ENCODE results near the gene SUPT4H1.

The SUPT4H1 gene

GRCh38 chr17:58385359-58385899 lies 33.4 kb upstream of the SUPT4H1 start:
- TF ChIP-seq YY1 (IDR thresholded peaks at IDR 0.05; ENCODE audit: insufficient read depth, insufficient read length) (no peak), ZNF274 (IDR thresholded peaks at IDR 0.05; ENCODE audit: low read depth, low read length) (no peak), SUZ12 (IDR thresholded peaks at IDR 0.05; ENCODE audit: extremely low read depth, insufficient read depth, insufficient read length) (no peak)
- H3K9me3 ChIP-seq (ENCODE audit: insufficient read depth, low read length) = no peaks in the 10 kb centered on the region
- H3K9ac ChIP-seq (ENCODE audit: insufficient read length, low read depth) = no peak overlapping the region
- DNase-seq (ENCODE audit: low read depth, low spot score) = no peak
- H3K36me3 ChIP-seq (ENCODE audit: insufficient read depth, insufficient read length, low read length) = peaks cover 6% of the 10 kb centered on the region
- no peaks in the 10 kb centered on the region for H3K4me1 ChIP-seq (ENCODE audit: insufficient read depth, insufficient read length)
- no peaks in the 10 kb centered on the region for H3K27me3 ChIP-seq (ENCODE audit: insufficient read depth, insufficient read length)
- H3K4me3 ChIP-seq (ENCODE audit: insufficient read length, low read depth) = no peak overlapping the region

DNA sequence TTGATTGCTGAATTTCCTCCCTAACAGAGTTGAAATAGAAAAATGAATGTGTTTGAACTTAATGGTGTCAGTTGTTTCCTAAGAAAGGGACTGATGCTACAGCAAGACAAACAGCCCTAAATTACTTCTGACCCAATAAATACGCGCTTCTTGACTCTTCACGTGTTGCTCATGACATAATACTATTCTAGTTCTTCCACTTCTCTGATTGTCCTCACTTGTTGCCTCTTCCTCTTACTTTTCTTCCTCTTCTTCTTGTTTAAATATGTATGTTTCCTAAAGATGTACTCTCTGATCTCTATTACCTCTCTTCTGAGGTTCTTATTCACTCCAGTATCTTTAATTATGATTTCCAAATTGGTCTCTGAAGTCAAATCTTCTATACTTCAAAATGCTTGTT lies 32.9 kb upstream of the SUPT4H1 start:
- Histone ChIP-seq H3K9me3 (ENCODE audit: insufficient read depth, low read length) (no peaks in the 10 kb centered on the region), H3K9ac (ENCODE audit: insufficient read length, low read depth) (no peak overlapping the region), H3K4me3 (ENCODE audit: insufficient read length, low read depth) (no peak overlapping the region), H3K36me3 (ENCODE audit: insufficient read depth, insufficient read length, low read length) (peaks cover 6% of the 10 kb centered on the region), H3K27me3 (ENCODE audit: insufficient read depth, insufficient read length) (no peaks in the 10 kb centered on the region), H3K4me1 (ENCODE audit: insufficient read depth, insufficient read length) (no peaks in the 10 kb centered on the region)
- TF ChIP-seq YY1 (IDR thresholded peaks at IDR 0.05; ENCODE audit: insufficient read depth, insufficient read length) (no peak), SUZ12 (IDR thresholded peaks at IDR 0.05; ENCODE audit: extremely low read depth, insufficient read depth, insufficient read length) (no peak), ZNF274 (IDR thresholded peaks at IDR 0.05; ENCODE audit: low read depth, low read length) (no peak)
- DNase-seq (ENCODE audit: low read depth, low spot score) = no peak

DNA sequence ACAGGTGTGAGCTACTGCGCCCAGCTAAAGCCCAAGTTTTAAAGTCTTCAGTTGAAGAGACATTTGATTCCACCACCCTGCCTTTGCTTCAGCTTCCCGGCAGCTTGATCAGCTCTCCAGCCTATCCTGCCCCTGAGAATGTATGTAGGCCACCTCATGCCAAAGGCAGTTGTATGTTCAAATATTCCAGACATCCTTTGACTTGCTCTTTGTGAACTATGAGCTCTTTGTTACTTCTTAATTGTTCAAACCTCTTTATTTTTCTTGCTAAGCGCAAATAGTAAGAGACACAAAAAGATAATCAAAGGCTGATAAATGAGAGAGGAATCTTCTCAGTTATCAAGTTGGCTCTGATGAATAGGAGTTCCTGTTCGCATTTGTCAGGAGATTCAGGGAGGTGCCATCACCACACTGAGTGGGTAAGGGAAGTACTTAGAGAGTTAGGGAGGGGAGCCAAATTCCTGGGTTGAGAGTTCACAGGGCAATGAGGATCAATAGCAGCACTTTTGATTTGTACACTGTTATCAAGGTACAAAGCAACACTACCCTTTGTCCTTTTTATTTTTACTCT lies 32.0 kb upstream of the SUPT4H1 start:
- no peaks in the 10 kb centered on the region for H3K4me1 ChIP-seq (ENCODE audit: insufficient read depth, insufficient read length)
- H3K36me3 ChIP-seq (ENCODE audit: insufficient read depth, insufficient read length, low read length) = peaks cover 6% of the 10 kb centered on the region
- TF ChIP-seq YY1 (IDR thresholded peaks at IDR 0.05; ENCODE audit: insufficient read depth, insufficient read length) (no peak), ZNF274 (IDR thresholded peaks at IDR 0.05; ENCODE audit: low read depth, low read length) (no peak), SUZ12 (IDR thresholded peaks at IDR 0.05; ENCODE audit: extremely low read depth, insufficient read depth, insufficient read length) (no peak)
- no peak for DNase-seq (ENCODE audit: low read depth, low spot score)
- H3K9ac ChIP-seq (ENCODE audit: insufficient read length, low read depth) = no peak overlapping the region
- H3K27me3 ChIP-seq (ENCODE audit: insufficient read depth, insufficient read length) = no peaks in the 10 kb centered on the region
- no peaks in the 10 kb centered on the region for H3K9me3 ChIP-seq (ENCODE audit: insufficient read depth, low read length)
- no peak overlapping the region for H3K4me3 ChIP-seq (ENCODE audit: insufficient read length, low read depth)

GRCh38 chr17:58382872-58383242 lies 30.9 kb upstream of the SUPT4H1 start:
- no peaks in the 10 kb centered on the region for H3K27me3 ChIP-seq (ENCODE audit: insufficient read depth, insufficient read length)
- no peak for DNase-seq (ENCODE audit: low read depth, low spot score)
- TF ChIP-seq YY1 (IDR thresholded peaks at IDR 0.05; ENCODE audit: insufficient read depth, insufficient read length) (no peak), SUZ12 (IDR thresholded peaks at IDR 0.05; ENCODE audit: extremely low read depth, insufficient read depth, insufficient read length) (no peak), ZNF274 (IDR thresholded peaks at IDR 0.05; ENCODE audit: low read depth, low read length) (no peak)

GRCh38 chr17:58382108-58382871 lies 30.3 kb upstream of the SUPT4H1 start:
- no peak for DNase-seq (ENCODE audit: low read depth, low spot score)
- H3K36me3 ChIP-seq (ENCODE audit: insufficient read depth, insufficient read length, low read length) = peaks cover 2% of the 10 kb centered on the region
- no peaks in the 10 kb centered on the region for H3K27me3 ChIP-seq (ENCODE audit: insufficient read depth, insufficient read length)
- no peak overlapping the region for H3K9ac ChIP-seq (ENCODE audit: insufficient read length, low read depth)
- no peak overlapping the region for H3K4me3 ChIP-seq (ENCODE audit: insufficient read length, low read depth)
- TF ChIP-seq YY1 (IDR thresholded peaks at IDR 0.05; ENCODE audit: insufficient read depth, insufficient read length) = no peak
- no peak for TF ChIP-seq ZNF274 (IDR thresholded peaks at IDR 0.05; ENCODE audit: low read depth, low read length)
- no peak for TF ChIP-seq SUZ12 (IDR thresholded peaks at IDR 0.05; ENCODE audit: extremely low read depth, insufficient read depth, insufficient read length)
- H3K4me1 ChIP-seq (ENCODE audit: insufficient read depth, insufficient read length) = peaks cover 1% of the 10 kb centered on the region
- no peaks in the 10 kb centered on the region for H3K9me3 ChIP-seq (ENCODE audit: insufficient read depth, low read length)

More at GRCh38 chr17:58382872-58383242, 30.9 kb upstream of the SUPT4H1 start:
- H3K4me3 ChIP-seq (ENCODE audit: insufficient read length, low read depth) = no peak overlapping the region
- peaks cover 2% of the 10 kb centered on the region for H3K36me3 ChIP-seq (ENCODE audit: insufficient read depth, insufficient read length, low read length)
- no peak overlapping the region for H3K9ac ChIP-seq (ENCODE audit: insufficient read length, low read depth)
- no peaks in the 10 kb centered on the region for H3K9me3 ChIP-seq (ENCODE audit: insufficient read depth, low read length)
- H3K4me1 ChIP-seq (ENCODE audit: insufficient read depth, insufficient read length) = no peaks in the 10 kb centered on the region

GRCh38 chr17:58381124-58382035 lies 29.4 kb upstream of the SUPT4H1 start:
- no peak overlapping the region for H3K4me3 ChIP-seq (ENCODE audit: insufficient read length, low read depth)
- no peak for DNase-seq (ENCODE audit: low read depth, low spot score)
- no peaks in the 10 kb centered on the region for H3K27me3 ChIP-seq (ENCODE audit: insufficient read depth, insufficient read length)
- no peaks in the 10 kb centered on the region for H3K36me3 ChIP-seq (ENCODE audit: insufficient read depth, insufficient read length, low read length)
- TF ChIP-seq SUZ12 (IDR thresholded peaks at IDR 0.05; ENCODE audit: extremely low read depth, insufficient read depth, insufficient read length) = no peak
- TF ChIP-seq ZNF274 (IDR thresholded peaks at IDR 0.05; ENCODE audit: low read depth, low read length) = no peak
- TF ChIP-seq YY1 (IDR thresholded peaks at IDR 0.05; ENCODE audit: insufficient read depth, insufficient read length) = no peak
- no peaks in the 10 kb centered on the region for H3K9me3 ChIP-seq (ENCODE audit: insufficient read depth, low read length)
- no peak overlapping the region for H3K9ac ChIP-seq (ENCODE audit: insufficient read length, low read depth)
- H3K4me1 ChIP-seq (ENCODE audit: insufficient read depth, insufficient read length) = peaks cover 10% of the 10 kb centered on the region
